Right atrium auricular region (tissue), 2 donors: ENCODE results near the gene NUDT16L1. TPM values are rescaled to one million over a fixed set of nuclear protein-coding genes. Genes with fewer than 3 reads are reported as not detected.

Experiments used
- DNase-seq: peaks from one replicate; pipeline ENCODE4 v3.0.0-alpha.2; 2019; ENCODE audit warnings: low spot score
- H3K27ac ChIP-seq, 2 donors: fragments of 200-600 bp; sonication (generic); 1 replicate in 1 of 2; 2 replicates in 1 of 2; pipeline ENCODE4 v1.5.1; 2016 to 2019
- H3K27me3 ChIP-seq, 2 donors: fragments of 200-600 bp; sonication (generic); one replicate each; pipeline versions ENCODE4 v1.5.1 to v1.6.0; 2017 to 2019
- H3K36me3 ChIP-seq: fragments of 200-600 bp; sonication (generic); one replicate; pipeline ENCODE4 v1.5.1; 2016
- H3K4me1 ChIP-seq, 2 donors: fragments of 200-600 bp; sonication (generic); one replicate each; pipeline versions ENCODE4 v1.5.1 to v1.6.0; 2017 to 2019
- H3K4me3 ChIP-seq, 2 donors: fragments of 200-600 bp; sonication (generic); 1 replicate in 1 of 2; 2 replicates in 1 of 2; pipeline ENCODE4 v1.5.1; 2017 to 2019; ENCODE audit warnings: mild to moderate bottlenecking in 1 of 2, moderate library complexity in 1 of 2
- H3K9me3 ChIP-seq, 2 donors: fragments of 200-600 bp; sonication (generic); one replicate each; pipeline ENCODE4 v1.5.1; 2019
- CTCF ChIP-seq, 2 donors: fragments of 200-600 bp; sonication (generic); IDR thresholded peaks; one replicate each; pipeline ENCODE4 v1.5.1; 2019; ENCODE audit warnings: antibody characterized with exemption in 2 of 2
- total RNA-seq, 2 donors: library from RNA; depleted of rRNA; stranded (reverse); fragments of >200 nt; gene quantifications; one replicate each; pipeline ENCODE4 v1.1.0, GENCODE V29; 2016

NUDT16L1 gene
- total RNA-seq, 2 donors from 2014 or later, result 25.5 to 61.5 TPM

- Histone ChIP-seq H3K27ac (no peak overlapping the region), H3K4me3 (no peak overlapping the region), H3K4me1 (no peaks in the 10 kb centered on the region), H3K9me3 (no peaks in the 10 kb centered on the region), H3K36me3 (peaks cover 21% of the 10 kb centered on the region), H3K27me3 (no peaks in the 10 kb centered on the region)
- no peak for TF ChIP-seq CTCF (IDR thresholded peaks at IDR 0.05)
- DNase-seq, result no peak
Measured at GRCh38 chr16:4723071-4723767, 29.9 kb downstream of the NUDT16L1 start.

- H3K9me3 ChIP-seq, result no peaks in the 10 kb centered on the region
- DNase-seq, result no peak
- H3K27ac ChIP-seq, result no peak overlapping the region
- no peak for TF ChIP-seq CTCF (IDR thresholded peaks at IDR 0.05)
- H3K4me3 ChIP-seq, result no peak overlapping the region
- peaks cover 27% of the 10 kb centered on the region for H3K36me3 ChIP-seq
- no peaks in the 10 kb centered on the region for H3K27me3 ChIP-seq
- H3K4me1 ChIP-seq, result no peaks in the 10 kb centered on the region
Measured at GRCh38 chr16:4724661-4725270, 31.4 kb downstream of the NUDT16L1 start.

GRCh38 chr16:4726616-4727015 is 33.3 kb downstream of the NUDT16L1 start:
- Histone ChIP-seq H3K4me1 (no peaks in the 10 kb centered on the region), H3K27me3 (no peaks in the 10 kb centered on the region), H3K27ac (no peak overlapping the region), H3K4me3 (no peak overlapping the region), H3K9me3 (no peaks in the 10 kb centered on the region), H3K36me3 (peaks cover 29% of the 10 kb centered on the region)
- TF ChIP-seq CTCF (IDR thresholded peaks at IDR 0.05), result no peak
- DNase-seq, result no peak

GRCh38 chr16:4728676-4729075 is 35.3 kb downstream of the NUDT16L1 start:
- Histone ChIP-seq H3K27me3 (no peaks in the 10 kb centered on the region), H3K36me3 (peaks cover 24% of the 10 kb centered on the region), H3K9me3 (no peaks in the 10 kb centered on the region), H3K27ac (no peak overlapping the region), H3K4me3 (no peak overlapping the region), H3K4me1 (no peaks in the 10 kb centered on the region)
- TF ChIP-seq CTCF (IDR thresholded peaks at IDR 0.05), result no peak
- DNase-seq, result no peak

- no peaks in the 10 kb centered on the region for H3K9me3 ChIP-seq
- peaks cover 0 to under 1% of the 10 kb centered on the region in 2 donors for H3K4me1 ChIP-seq
- TF ChIP-seq CTCF (IDR thresholded peaks at IDR 0.05), result no peak
- no peak overlapping the region for H3K4me3 ChIP-seq
- H3K27me3 ChIP-seq, result no peaks in the 10 kb centered on the region
- peaks cover 22% of the 10 kb centered on the region for H3K36me3 ChIP-seq
- no peak for DNase-seq
- H3K27ac ChIP-seq, result no peak overlapping the region
Measured at GRCh38 chr16:4729876-4730275, 36.5 kb downstream of the NUDT16L1 start.
